Neural cell (in vitro differentiated cells): ENCODE measurements around the gene UMPS.

Source experiments
- CTCF ChIP-seq: fragments of 450-650 bp; IDR thresholded peaks from 2 replicates; pipeline ENCODE4 v1.5.1; 2014; ENCODE audit warnings: antibody characterized with exemption, mild to moderate bottlenecking, moderate library complexity; ENCODE audit not compliant: poor library complexity, severe bottlenecking
- EP300 ChIP-seq: fragments of 450-650 bp; conservative IDR thresholded peaks from 2 replicates; pipeline ENCODE4 v1.6.1; 2014; ENCODE audit warnings: antibody characterized with exemption, mild to moderate bottlenecking, moderate library complexity; ENCODE audit not compliant: poor library complexity, severe bottlenecking
- EZH2 ChIP-seq: fragments of 200-600, 300-800 bp; shearing (Covaris generic), sonication (generic); IDR thresholded peaks from 2 replicates; pipeline ENCODE4 v1.6.1; 2014; ENCODE audit warnings: antibody characterized with exemption, low read length, borderline replicate concordance, mild to moderate bottlenecking; ENCODE audit not compliant: insufficient read depth, poor library complexity, severe bottlenecking
- MXI1 ChIP-seq: fragments of 450-650 bp; conservative IDR thresholded peaks from 2 replicates; pipeline ENCODE4 v1.6.1; 2014; ENCODE audit warnings: antibody characterized with exemption, mild to moderate bottlenecking; ENCODE audit not compliant: poor library complexity, severe bottlenecking
- POLR2AphosphoS5 ChIP-seq: IDR thresholded peaks from 2 replicates; pipeline ENCODE4 v1.6.1; 2012
- RAD21 ChIP-seq: fragments of 450-650 bp; conservative IDR thresholded peaks from 2 replicates; pipeline ENCODE4 v1.6.1; 2014; ENCODE audit warnings: antibody characterized with exemption, mild to moderate bottlenecking, moderate library complexity
- SMC3 ChIP-seq: fragments of 450-650 bp; conservative IDR thresholded peaks from 2 replicates; pipeline ENCODE4 v1.6.1; 2014; ENCODE audit warnings: antibody characterized with exemption, mild to moderate bottlenecking, moderate library complexity; ENCODE audit not compliant: poor library complexity
- TAF1 ChIP-seq: IDR thresholded peaks from 2 replicates; pipeline ENCODE4 v1.6.1; 2012; ENCODE audit warnings: low read depth

DNA sequence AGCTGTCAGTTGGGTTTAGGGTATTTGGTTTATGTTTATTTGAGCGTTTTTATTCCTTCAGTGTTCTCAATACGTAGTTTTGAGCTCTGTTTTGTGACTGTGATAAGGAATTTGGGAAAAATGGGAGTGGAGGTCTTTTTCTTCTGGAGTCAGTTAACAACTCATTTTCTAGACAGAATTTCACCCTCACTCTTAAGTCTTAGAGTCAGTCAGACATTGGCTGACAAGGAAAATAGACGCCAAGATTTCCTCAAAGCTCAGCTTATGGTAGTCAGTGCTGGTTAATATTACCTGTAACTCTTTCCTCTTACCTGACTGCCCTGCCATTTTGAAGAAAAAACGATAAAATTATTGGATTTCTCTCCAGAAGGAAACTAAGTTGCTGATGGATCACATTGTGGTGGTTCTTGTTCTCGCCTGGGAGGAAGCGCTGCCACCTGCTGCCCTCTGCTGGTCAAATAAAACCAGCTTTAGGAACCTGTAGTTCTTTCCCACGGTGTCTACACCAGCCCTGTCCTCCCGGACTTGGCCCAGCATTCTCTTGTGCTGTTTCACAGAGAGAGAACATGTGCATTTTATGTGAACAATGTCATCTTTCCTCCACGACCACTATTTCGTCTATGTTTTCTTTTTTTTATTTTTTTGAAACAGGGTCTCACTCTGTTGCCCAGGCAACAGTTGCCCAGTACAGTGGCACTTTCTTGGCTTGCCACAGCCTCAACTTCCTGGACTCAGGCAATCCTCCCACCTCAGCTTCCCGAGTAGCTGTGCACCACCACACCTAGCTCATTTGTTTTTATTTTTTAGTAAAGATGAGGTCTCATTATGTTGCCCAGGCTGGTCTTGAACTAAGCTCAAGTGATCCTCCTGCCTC is 41.4 kb upstream of the UMPS start:
- TF ChIP-seq CTCF (peak; percentile 61), POLR2AphosphoS5 (no peak), TAF1 (no peak), EP300 (no peak), EZH2 (no peak), RAD21 (peak; percentile 43), SMC3 (peak; percentile 58), MXI1 (no peak)
